ENCODE data around the gene MKRN2OS.

GRCh38 chr3:12593473-12593872 is 48.2 kb upstream of the MKRN2OS start:
- no peak for TF ChIP-seq CTCF (IDR thresholded peaks at IDR 0.05)
- no peak for TF ChIP-seq POLR2A (IDR thresholded peaks at IDR 0.05)
